Natural killer cell treated with Interleukin-12 subunit alpha and Interleukin-12 subunit beta and Interleukin-15 and Interleukin-18, amount 100 ng/mL, for 72 hours (primary cell): ENCODE measurements around the gene NT5DC3. TPM values are rescaled to one million over a fixed set of nuclear protein-coding genes. Genes with fewer than 3 reads are reported as not detected.
A peak's percentile ranks its signal among the peaks of the same experiment; 100 is the strongest.

Experiments used
- ATAC-seq, 2 donors: fragments of 150-1000 bp; cut with Tn5 transposase in 1 of 2; sonication (Bioruptor Pico), chemical (Tn5 transposase) in 1 of 2; 2 replicates each; pipeline ENCODE4 v1.10.0; 2021
- DNase-seq: peaks from one replicate; pipeline ENCODE4 v3.0.0; 2022; ENCODE audit warnings: low spot score
- H3K27ac Mint-ChIP-seq, 2 donors: 1 replicate in 1 of 2; 2 replicates in 1 of 2; pipeline ENCODE4 v1.8.0; 2022; ENCODE audit warnings: mixed read lengths in 2 of 2, mild to moderate bottlenecking in 1 of 2, moderate library complexity in 1 of 2
- H3K27me3 Mint-ChIP-seq, 2 donors: 1 replicate in 1 of 2; 2 replicates in 1 of 2; pipeline ENCODE4 v1.8.0; 2022; ENCODE audit warnings: mixed read lengths in 2 of 2
- H3K36me3 Mint-ChIP-seq: one replicate; pipeline ENCODE4 v1.8.0; 2022; ENCODE audit warnings: mixed read lengths
- H3K4me1 Mint-ChIP-seq, 2 donors: 1 replicate in 1 of 2; 2 replicates in 1 of 2; pipeline ENCODE4 v1.8.0; 2022; ENCODE audit warnings: low read depth in 2 of 2, mixed read lengths in 2 of 2, mild to moderate bottlenecking in 1 of 2
- H3K4me3 Mint-ChIP-seq: one replicate; pipeline ENCODE4 v1.8.0; 2022; ENCODE audit warnings: mixed read lengths
- H3K9me3 Mint-ChIP-seq: 2 replicates; pipeline ENCODE4 v1.8.0; 2022; ENCODE audit warnings: mixed read lengths
- total RNA-seq, 2 donors: library from RNA; stranded (reverse); gene quantifications; one replicate each; pipeline ENCODE4 v1.2.3, GENCODE V29; 2022

Gene NT5DC3
- total RNA-seq, 2 donors from 2014 or later: 3.9 to 15.5 TPM

DNA sequence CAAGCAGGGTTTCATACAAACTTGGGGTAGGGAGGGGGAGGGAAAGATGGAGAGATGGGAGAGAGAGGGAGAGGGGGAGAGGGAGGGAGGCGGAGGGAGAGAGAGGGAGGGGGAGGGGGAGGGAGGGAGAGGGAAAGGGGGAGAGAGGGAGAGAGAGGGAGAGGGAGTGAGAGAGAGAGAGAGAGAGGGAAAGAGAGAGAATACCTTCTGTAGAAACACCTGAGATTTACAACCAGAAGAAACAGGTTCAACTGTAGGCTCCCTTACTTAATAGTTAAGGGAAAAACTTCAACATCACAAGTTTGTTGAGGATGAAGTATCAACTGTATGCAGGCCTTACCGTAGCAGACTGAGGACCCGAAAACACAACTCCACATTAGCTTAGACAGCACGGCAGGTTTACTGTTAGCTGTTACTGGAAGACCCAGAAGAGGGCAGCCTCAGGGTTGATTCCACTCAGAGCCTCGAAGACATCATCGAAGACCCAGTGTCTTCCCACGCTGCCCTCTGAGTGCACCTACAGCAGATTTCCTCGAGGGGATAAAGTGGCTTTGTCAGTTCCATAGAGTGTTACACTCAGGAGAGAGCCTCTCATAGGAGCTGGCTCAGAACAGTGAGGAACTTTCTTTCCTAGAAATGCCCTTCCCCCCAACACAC, 72.4 kb downstream of the NT5DC3 start:
- Mint-ChIP-seq H3K36me3 (no peaks in the 10 kb centered on the region), H3K27ac (no peak overlapping the region), H3K4me1 (no peaks in the 10 kb centered on the region), H3K9me3 (no peaks in the 10 kb centered on the region), H3K27me3 (no peaks in the 10 kb centered on the region), H3K4me3 (no peak overlapping the region)
- no peak for DNase-seq
- no peak for ATAC-seq

DNA sequence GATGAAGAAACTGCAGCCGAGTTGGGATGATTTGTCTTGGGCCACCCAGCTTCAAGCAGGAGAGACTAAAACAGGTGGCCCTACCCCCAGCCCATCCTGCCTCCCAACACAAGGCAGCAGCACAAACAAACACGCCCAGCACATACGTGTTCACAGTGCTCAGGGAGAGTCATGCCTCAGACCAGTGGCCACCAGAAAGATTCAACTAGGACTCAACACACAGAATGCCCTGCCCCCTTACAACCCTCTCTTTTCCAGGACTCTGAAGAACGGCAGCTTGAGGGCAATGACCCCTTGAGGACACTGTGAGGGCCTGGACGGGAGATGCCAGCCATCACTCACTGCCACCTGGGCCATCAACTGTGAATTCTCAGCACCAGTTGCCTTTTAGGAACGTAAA, 75.0 kb downstream of the NT5DC3 start:
- Mint-ChIP-seq H3K27me3 (no peaks in the 10 kb centered on the region), H3K4me3 (no peak overlapping the region), H3K27ac (no peak overlapping the region), H3K9me3 (no peaks in the 10 kb centered on the region), H3K4me1 (no peaks in the 10 kb centered on the region), H3K36me3 (no peaks in the 10 kb centered on the region)
- DNase-seq (no peak), ATAC-seq (no peak)

DNA sequence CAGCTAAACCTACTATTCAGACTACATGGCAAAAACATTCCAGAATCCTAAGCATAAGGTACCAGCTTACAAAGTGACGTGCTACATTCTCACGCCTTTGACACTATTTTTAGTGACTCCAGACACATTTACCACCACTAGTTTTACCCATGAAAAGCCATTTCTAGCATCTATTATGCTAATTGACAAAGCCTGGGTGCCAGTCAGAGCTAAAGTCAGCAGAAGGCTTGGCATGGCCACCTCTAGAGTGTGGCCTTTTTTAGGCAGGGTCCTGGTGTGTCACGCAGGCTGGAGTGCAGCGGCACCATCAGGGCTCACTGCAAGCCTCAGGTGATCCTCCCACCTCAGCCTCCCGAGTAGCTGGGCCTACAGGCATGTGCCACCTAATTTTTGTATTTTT, 75.7 kb downstream of the NT5DC3 start:
- no peak for ATAC-seq
- no peaks in the 10 kb centered on the region for H3K9me3 Mint-ChIP-seq
- H3K36me3 Mint-ChIP-seq: no peaks in the 10 kb centered on the region

DNA sequence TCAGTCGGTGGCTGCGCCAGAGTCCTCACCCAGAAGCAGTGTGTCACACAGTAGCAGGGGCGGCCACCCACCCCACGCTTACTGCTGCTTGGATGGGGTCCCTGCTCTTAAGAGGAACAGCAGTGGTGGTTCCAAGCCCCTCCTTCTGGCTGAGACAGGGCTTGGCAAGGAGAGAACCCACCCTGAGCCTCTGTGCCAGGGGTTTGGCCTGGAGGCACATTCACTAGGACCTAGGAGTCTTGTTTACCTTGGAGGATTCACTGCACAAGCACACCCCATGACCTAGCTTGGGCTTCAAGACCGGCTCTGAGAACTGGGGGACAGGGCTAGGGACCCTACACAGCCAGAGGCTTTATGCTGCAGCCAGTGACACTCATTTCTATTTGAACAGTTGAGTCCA, 78.6 kb downstream of the NT5DC3 start:
- Mint-ChIP-seq H3K9me3 (no peaks in the 10 kb centered on the region), H3K27ac (no peak overlapping the region), H3K36me3 (no peaks in the 10 kb centered on the region), H3K4me3 (no peak overlapping the region), H3K27me3 (no peaks in the 10 kb centered on the region), H3K4me1 (no peaks in the 10 kb centered on the region)
- DNase-seq (no peak), ATAC-seq (no peak)

More for the DNA sequence above, 75.7 kb downstream of the NT5DC3 start:
- no peak for DNase-seq
- H3K4me1 Mint-ChIP-seq: no peaks in the 10 kb centered on the region
- H3K4me3 Mint-ChIP-seq: no peak overlapping the region
- H3K27ac Mint-ChIP-seq: no peak overlapping the region
- no peaks in the 10 kb centered on the region for H3K27me3 Mint-ChIP-seq

DNA sequence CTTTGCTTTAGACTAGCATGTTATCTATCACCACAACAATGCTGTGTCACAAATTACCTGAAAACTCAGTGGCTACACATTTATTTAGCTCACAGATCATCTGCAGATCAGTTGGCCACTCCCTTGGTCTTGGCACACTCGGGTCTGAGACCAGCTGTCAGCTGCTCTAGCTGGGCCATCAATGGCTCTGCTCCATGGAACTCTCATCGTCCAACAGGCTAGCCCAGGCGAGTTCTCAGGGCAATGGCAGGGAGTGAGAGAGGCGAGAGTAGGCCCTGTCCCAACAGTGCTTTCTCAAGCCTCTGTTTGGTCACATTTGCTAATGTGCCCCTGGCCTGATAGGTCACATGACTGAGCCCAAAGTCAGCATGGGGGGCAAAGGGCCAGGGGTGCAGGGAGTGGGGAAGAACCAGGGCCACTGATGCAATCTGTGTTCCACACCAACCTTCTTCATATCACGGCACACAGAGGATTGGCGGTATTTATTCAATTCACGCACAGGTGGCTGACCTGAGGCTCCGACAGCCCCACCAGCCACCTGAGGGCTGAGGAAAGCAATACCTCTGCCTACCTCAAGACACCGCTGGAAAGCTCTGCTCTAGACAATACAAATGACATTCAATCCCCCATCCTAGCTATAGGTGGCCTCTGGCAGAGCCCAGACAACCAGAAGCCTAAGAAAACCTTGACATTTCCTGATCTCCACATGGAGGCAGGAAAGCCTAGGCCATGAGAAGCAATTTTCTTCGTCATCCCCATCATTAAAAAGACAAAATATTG, 82.5 kb downstream of the NT5DC3 start:
- Mint-ChIP-seq H3K4me3 (no peak overlapping the region), H3K36me3 (no peaks in the 10 kb centered on the region), H3K4me1 (no peaks in the 10 kb centered on the region), H3K27me3 (peaks cover 0 to 4% of the 10 kb centered on the region in 2 donors), H3K27ac (no peak overlapping the region), H3K9me3 (no peaks in the 10 kb centered on the region)
- ATAC-seq: no peak
- no peak for DNase-seq

DNA sequence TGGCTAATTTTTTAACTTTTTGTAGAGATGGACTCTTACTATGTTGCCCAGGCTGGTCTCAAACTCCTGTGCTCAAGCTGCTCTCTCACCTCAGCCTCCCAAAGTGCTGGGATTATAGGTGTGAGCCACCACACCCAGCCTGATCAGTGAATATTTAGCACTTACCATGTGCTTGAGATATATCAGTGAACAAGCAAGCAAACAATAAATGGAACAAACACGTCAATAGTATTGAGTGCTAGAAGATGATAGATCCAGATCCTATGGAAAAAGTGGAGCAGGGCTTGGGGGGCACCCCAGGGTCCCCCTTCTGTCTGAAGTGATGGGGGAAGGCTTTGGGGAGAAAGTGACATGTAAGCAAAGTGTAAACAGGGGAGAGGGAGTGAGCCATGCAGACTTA, 83.8 kb downstream of the NT5DC3 start:
- H3K9me3 Mint-ChIP-seq: no peaks in the 10 kb centered on the region
- H3K36me3 Mint-ChIP-seq: no peaks in the 10 kb centered on the region
- no peak overlapping the region for H3K27ac Mint-ChIP-seq
- ATAC-seq (no peak), DNase-seq (no peak)
- no peak overlapping the region for H3K4me3 Mint-ChIP-seq
- H3K4me1 Mint-ChIP-seq: no peaks in the 10 kb centered on the region
- peaks cover 0 to 9% of the 10 kb centered on the region in 2 donors for H3K27me3 Mint-ChIP-seq

- H3K4me3 Mint-ChIP-seq: no peak overlapping the region
- no peaks in the 10 kb centered on the region for H3K9me3 Mint-ChIP-seq
- no peak overlapping the region for H3K27ac Mint-ChIP-seq
- H3K27me3 Mint-ChIP-seq: peaks cover 0 to 13% of the 10 kb centered on the region in 2 donors
- no peak for DNase-seq
- no peaks in the 10 kb centered on the region for H3K36me3 Mint-ChIP-seq
- H3K4me1 Mint-ChIP-seq: no peaks in the 10 kb centered on the region
- no peak for ATAC-seq
Measured at GRCh38 chr12:103756443-103756842, 84.6 kb downstream of the NT5DC3 start.

- Mint-ChIP-seq H3K27me3 (peaks cover 5 to 20% of the 10 kb centered on the region in 2 donors), H3K36me3 (no peaks in the 10 kb centered on the region), H3K4me1 (no peaks in the 10 kb centered on the region), H3K9me3 (no peaks in the 10 kb centered on the region), H3K27ac (no peak overlapping the region), H3K4me3 (no peak overlapping the region)
- peak in 1 of 2 donors; percentile 24 for ATAC-seq
- no peak for DNase-seq
Measured at GRCh38 chr12:103755425-103755824, 85.6 kb downstream of the NT5DC3 start.

DNA sequence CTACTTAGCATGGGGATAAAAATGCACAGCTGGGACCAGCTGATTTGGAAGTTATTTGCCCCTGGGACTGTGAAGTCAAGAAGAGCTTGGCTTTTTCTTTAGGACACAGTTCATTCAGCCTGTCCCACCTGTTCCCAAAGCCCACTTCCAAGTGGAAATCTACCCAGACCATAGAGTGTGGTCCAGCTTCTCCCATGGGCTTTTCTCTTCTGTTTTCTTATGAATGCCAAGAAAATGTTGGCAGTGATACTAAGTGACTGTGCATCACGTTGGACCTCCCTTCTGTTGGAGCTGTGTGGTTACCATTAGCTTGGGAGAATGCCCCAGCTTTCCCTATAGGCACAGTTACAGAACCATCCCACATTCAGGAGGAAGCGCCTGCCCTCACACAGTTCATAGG, 89.4 kb downstream of the NT5DC3 start:
- Mint-ChIP-seq H3K4me1 (no peaks in the 10 kb centered on the region), H3K27me3 (peaks cover 5 to 26% of the 10 kb centered on the region in 2 donors), H3K9me3 (no peaks in the 10 kb centered on the region), H3K36me3 (no peaks in the 10 kb centered on the region), H3K4me3 (no peak overlapping the region), H3K27ac (no peak overlapping the region)
- DNase-seq: no peak
- no peak for ATAC-seq

DNA sequence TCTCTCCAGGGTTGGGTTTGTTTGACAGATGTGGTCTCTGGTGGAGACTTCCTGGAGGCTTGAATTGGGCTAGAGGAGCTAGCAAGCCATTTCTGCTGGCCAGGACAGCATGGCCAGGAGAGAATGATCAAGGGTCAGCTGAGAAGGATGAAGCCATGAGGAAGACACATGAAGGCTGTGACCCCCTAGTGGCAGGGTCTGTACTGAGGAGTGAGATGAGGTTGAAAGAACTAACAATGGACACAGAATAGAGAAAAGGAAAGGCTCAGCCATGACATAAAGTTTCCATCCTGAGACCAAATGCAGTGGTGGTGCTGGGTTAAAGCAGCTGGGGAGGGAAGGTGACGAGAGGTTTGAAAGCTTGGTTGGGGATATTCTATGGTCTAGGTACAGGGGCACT, 89.9 kb downstream of the NT5DC3 start:
- no peak overlapping the region for H3K4me3 Mint-ChIP-seq
- no peaks in the 10 kb centered on the region for H3K36me3 Mint-ChIP-seq
- H3K27ac Mint-ChIP-seq: no peak overlapping the region
- no peaks in the 10 kb centered on the region for H3K9me3 Mint-ChIP-seq
- no peaks in the 10 kb centered on the region for H3K4me1 Mint-ChIP-seq
- ATAC-seq: no peak
- DNase-seq: no peak
- H3K27me3 Mint-ChIP-seq: peaks cover 5 to 26% of the 10 kb centered on the region in 2 donors

GRCh38 chr12:103748875-103749274, 92.2 kb downstream of the NT5DC3 start:
- Mint-ChIP-seq H3K4me3 (no peak overlapping the region), H3K27ac (no peak overlapping the region), H3K4me1 (no peaks in the 10 kb centered on the region), H3K9me3 (no peaks in the 10 kb centered on the region), H3K36me3 (no peaks in the 10 kb centered on the region), H3K27me3 (peaks cover 5 to 26% of the 10 kb centered on the region in 2 donors)
- ATAC-seq (no peak), DNase-seq (no peak)

GRCh38 chr12:103748002-103748401, 93.0 kb downstream of the NT5DC3 start:
- Mint-ChIP-seq H3K27me3 (peaks cover 9 to 25% of the 10 kb centered on the region in 2 donors), H3K36me3 (no peaks in the 10 kb centered on the region), H3K27ac (no peak overlapping the region), H3K4me3 (no peak overlapping the region), H3K9me3 (no peaks in the 10 kb centered on the region), H3K4me1 (no peaks in the 10 kb centered on the region)
- no peak for ATAC-seq
- no peak for DNase-seq

- no peaks in the 10 kb centered on the region for H3K9me3 Mint-ChIP-seq
- peaks cover 5 to 29% of the 10 kb centered on the region in 2 donors for H3K27me3 Mint-ChIP-seq
- no peak for DNase-seq
- H3K4me1 Mint-ChIP-seq: no peaks in the 10 kb centered on the region
- no peak for ATAC-seq
- H3K4me3 Mint-ChIP-seq: no peak overlapping the region
- H3K36me3 Mint-ChIP-seq: no peaks in the 10 kb centered on the region
- H3K27ac Mint-ChIP-seq: no peak overlapping the region
Measured at GRCh38 chr12:103745962-103746361, 95.1 kb downstream of the NT5DC3 start.

DNA sequence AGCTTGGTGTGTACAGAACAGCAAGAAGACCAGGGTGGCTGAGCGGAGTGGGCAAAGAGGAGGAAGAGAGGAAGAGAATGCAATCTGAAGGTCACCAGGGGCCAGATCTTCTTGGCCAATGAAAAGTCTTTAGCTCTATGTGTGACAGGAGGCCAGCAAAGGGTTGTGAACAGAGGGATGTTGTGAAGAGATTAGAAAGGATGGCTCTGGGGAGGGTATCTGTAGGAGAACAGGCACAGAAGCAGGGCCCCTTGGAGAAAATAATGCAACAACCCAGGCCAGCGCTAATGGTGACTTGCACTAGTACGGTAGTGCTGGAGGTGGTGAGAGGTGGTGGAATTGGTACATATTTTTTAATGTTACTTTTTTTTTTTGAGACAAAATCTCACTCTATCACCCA, 97.2 kb downstream of the NT5DC3 start:
- H3K36me3 Mint-ChIP-seq: no peaks in the 10 kb centered on the region
- no peak overlapping the region for H3K27ac Mint-ChIP-seq
- H3K27me3 Mint-ChIP-seq: peaks cover 10 to 29% of the 10 kb centered on the region in 2 donors
- no peaks in the 10 kb centered on the region for H3K4me1 Mint-ChIP-seq
- no peak for DNase-seq
- H3K9me3 Mint-ChIP-seq: no peaks in the 10 kb centered on the region
- ATAC-seq: no peak
- H3K4me3 Mint-ChIP-seq: no peak overlapping the region
